ENCODE results near the gene ARID1B.

DNA sequence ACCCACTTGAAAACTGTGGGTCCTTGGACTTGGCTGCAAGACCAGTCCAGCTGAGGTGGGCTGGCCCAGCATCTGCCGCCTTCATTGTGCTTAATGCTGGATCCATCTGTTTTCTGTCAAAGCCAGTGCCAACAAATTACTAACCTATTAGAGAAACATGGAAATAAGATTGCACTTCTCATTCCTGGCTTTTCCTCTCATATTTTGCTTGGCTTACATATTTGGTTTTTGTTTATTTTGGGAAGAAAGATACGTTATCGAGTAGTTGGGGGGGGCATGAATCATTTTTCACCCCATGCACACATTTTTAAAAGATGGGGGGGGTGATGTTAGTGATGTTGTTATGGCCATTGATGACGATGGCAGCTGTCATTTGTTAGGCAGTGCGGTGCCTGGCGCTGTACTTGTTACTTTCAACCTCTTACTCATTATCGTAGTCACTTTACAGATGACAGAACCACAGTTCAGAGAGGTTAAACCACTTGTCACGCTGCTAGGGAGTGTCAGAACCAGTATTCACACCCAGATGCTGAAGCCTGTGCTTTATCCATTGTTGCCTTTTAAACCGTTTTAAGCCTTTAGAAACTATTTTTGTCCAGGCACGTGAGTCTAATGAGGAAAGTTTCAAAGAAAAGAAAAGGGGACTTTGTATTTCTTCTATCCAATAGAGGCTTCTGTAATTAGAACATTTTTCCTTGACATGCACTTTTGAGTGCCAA, 366.2 kb downstream of the ARID1B start:
- TF ChIP-seq EZH2phosphoT487 (IDR thresholded peaks at IDR 0.05; ENCODE audit: low read length), result no peak
- TF ChIP-seq, protein P1, sequence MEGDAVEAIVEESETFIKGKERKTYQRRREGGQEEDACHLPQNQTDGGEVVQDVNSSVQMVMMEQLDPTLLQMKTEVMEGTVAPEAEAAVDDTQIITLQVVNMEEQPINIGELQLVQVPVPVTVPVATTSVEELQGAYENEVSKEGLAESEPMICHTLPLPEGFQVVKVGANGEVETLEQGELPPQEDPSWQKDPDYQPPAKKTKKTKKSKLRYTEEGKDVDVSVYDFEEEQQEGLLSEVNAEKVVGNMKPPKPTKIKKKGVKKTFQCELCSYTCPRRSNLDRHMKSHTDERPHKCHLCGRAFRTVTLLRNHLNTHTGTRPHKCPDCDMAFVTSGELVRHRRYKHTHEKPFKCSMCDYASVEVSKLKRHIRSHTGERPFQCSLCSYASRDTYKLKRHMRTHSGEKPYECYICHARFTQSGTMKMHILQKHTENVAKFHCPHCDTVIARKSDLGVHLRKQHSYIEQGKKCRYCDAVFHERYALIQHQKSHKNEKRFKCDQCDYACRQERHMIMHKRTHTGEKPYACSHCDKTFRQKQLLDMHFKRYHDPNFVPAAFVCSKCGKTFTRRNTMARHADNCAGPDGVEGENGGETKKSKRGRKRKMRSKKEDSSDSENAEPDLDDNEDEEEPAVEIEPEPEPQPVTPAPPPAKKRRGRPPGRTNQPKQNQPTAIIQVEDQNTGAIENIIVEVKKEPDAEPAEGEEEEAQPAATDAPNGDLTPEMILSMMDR (IDR thresholded peaks at IDR 0.05; ENCODE audit: low read length), result no peak
- no peak for TF ChIP-seq EZH2 (optimal IDR thresholded peaks at IDR 0.05; ENCODE audit: low read depth, low read length)

Data from MM.1S (cell line).